Measurements from ENCODE around the gene MRNIP.

The MRNIP gene, protein sequence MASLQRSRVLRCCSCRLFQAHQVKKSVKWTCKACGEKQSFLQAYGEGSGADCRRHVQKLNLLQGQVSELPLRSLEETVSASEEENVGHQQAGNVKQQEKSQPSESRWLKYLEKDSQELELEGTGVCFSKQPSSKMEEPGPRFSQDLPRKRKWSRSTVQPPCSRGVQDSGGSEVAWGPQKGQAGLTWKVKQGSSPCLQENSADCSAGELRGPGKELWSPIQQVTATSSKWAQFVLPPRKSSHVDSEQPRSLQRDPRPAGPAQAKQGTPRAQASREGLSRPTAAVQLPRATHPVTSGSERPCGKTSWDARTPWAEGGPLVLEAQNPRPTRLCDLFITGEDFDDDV

DNA sequence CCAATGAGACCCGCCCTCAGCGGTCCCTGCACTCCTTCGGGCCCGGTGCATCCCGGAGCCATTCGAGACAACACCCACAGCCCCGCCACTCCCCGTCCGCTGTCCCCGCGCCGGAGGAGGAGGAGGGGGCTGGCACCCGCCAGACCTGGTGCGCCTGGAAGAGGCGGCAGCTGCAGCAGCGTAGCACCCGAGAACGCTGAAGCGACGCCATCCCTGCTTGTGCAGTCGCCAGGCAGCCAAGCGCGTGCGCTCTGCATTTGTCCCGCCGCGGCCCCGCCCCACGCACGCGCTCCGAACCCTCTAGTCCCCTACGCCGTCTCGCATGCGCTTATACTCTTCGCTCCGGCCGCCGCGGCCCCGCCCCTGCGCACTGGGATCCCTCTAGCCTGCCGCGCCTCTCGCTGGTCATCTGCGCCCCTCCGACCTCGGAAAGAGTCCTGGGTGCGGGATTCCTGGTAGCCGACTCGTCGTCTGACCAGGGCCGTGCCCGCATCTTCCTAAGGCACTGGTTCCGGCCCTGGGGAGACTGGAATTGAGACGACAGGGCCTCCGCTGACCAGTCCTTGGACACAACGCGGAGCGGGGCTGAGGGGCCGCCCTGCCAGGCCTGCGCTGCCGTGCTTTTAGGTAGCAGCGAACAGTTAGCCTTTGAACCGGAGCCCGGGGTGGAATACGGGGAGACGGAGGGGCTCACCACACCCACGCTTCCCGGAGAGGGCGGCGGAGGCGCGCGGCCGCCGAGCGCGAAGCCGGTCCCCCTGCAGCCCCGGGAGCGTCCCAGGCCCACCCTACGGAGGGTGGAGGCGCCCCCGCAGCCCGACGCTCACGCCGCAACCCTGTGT is at the start of gene MRNIP:
Gene MRNIP (minus strand): TSS at position 232 of the 842 bp plus-strand sequence. CDS start 21 bp downstream, at position 211.
- DNase-seq, result peak; percentile 89

DNA sequence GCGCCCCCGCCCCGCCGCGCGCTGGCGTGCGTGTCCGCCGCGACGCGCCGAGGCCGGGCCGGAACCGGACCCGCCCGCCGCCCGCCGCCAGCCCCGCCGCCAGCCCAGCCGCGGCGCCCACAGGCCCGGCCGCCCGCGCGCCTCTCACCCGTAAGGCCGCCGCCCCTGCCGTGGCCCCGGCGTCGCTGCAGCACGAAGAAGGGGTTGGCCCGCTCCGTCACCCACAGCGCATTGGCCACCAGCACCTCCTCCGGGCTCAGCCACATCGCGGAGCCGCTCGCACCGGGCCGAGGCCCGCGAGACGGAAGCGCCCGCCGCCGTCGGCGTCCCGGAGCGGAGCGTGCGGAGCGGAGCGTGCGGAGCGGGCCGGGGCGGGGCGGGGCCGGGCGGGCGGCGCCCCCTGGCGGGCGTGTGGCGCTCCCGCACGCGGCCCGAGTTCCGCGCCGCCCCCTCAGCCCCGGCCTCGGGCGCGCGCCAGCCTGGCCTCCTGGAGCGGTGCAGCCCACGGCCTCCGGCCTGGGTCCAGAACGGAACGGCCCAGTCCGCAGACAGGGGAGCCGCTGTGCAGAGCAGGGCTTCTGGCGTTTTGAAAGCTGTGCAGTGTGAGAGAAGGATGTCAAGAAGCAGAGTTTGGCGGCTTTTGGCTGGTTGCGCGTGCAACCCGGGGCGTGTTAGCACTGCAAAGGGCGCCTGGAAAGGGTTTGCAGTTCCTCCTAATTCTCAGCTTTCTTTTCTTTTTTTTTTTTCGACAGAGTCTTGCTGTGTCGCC is 49.1 kb upstream of the MRNIP start, which contains the start of gene TBC1D9B:
Gene TBC1D9B (minus strand): TSS at position 342 of the 769 bp plus-strand sequence. CDS start 76 bp downstream, at position 266.
- peak; percentile 48 for DNase-seq

DNA sequence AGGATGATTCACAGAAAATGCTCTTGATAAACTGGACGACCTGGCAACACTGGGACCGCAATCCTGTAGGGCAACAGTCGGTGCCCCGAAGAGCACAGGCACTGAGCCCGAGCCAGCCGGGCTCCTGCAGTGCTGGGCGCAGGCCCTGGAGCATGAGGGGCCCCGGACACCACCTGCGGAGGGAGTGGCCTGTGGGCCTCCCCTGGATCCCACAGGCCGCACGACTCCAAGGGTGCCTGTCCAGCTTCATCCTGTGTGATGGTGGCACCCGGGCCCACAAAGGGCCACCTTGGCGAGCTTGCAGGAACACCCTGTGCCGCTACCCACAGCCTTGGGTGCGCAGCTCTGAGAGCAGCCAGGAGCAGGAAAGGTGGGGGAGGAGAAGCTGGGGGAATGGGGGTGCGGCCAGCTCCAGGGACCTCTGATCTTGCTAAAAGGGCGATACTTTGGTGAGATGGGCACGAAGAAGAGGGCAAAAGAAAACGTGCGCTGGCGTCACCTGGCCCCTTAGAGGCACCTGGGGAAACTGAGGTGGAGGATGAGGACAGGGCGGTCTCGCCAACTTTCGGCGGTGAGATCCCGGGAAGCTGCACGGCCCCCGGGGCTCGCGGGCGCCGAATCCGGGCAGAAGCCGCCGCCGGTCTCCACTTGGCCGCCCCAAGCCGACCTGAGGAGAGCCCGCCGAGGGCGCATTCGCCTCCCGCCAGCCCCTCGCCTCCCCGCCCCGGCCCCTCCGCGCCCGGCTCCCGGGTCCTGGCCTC is 48.4 kb upstream of the MRNIP start:
- peak; percentile 16 for DNase-seq

DNA sequence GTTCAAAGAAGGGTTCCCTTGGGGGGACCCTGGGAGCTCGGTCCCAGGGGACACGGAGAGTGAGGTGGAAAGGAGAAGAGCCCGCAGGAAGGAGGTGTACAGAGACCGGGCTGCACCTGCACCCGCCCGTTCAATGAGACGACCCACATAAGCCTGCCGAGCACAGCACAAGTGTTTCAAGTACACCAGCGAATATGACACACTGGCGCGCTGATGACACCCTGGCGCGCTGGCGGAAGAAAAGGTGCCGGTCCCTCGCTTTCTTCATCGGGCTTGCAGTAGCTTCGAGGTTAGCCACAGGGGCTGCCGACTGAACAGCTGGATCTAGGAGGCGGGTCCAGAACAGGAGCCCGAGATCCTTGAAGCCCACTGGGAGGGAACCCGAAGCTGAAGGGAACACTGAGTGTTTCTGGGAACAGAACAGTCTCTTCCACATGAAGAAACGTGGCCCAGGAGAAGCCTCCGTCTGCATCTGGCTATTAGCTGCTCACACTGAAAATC is 47.7 kb upstream of the MRNIP start:
- DNase-seq, result no peak

DNA sequence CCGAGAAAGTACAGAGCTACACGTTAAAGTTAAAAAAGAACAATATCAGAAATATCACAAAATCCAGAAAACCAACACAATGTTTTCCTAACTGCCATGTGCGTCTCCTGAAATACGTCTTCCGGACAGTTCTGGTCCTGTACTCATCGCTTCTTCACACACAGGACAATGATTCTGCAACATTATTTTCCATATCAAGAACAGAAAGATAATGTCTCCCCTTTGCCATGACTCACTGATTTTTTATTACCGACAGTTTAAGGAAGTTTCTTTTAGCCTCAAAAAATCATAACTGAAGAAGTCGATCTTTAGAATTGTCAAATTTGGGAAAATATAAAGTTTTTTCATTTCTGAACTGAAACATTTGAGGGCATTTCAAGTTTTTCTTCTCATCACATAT is 46.5 kb upstream of the MRNIP start:
- no peak for DNase-seq

DNA sequence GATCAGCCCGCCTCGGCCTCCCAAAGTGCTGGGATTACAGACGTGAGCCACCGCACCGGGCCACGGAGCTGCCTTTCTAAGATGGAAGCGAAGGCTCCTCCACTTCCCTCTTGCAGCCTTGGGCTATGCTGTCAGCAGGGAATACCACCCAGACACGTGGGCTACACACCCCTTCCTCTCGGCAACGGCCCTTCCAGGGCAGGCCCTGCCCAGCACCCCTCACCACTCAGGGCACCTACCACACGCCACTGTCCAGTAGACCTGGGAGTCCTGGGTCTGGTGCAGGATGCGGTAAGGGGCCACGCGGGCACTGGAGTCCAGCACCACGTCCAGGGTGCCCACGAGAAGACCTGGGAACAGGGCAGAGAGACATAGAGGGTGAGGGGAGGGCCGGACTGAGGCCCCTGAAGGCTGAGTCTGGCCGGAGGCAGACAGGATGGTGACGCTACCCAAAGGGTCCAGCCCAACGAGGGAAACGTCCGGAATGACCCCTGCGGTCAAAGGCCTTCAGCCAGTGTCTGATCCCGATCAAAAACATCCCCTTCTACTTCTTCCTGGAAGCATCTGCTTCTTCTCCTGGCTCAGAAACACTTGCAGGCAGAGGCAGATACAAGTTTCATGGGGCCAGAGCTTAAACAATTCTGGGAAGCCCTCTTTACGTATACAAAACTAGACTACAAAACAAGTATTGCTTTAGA is 46.0 kb upstream of the MRNIP start:
- DNase-seq, result no peak

DNA sequence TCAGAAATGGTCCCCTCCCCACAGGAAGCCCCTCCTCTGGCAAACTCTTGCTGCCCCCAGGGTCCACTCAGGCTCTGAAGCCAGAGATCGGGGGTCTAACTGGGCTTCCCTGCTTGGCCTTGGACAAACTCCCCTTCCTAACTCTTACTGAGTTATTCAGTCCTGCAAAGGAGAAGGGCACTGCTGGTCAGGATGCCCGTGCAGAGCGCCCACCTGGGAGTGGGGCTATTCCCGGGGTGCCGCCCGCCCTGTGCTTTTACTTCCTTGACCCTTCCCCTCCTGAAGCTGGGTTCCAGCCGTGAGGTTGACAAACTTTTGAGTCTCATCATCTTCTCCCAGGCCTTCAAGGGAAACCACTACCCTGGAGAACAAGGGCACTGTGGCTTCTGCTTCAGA is 44.1 kb upstream of the MRNIP start:
- DNase-seq, result no peak

DNA sequence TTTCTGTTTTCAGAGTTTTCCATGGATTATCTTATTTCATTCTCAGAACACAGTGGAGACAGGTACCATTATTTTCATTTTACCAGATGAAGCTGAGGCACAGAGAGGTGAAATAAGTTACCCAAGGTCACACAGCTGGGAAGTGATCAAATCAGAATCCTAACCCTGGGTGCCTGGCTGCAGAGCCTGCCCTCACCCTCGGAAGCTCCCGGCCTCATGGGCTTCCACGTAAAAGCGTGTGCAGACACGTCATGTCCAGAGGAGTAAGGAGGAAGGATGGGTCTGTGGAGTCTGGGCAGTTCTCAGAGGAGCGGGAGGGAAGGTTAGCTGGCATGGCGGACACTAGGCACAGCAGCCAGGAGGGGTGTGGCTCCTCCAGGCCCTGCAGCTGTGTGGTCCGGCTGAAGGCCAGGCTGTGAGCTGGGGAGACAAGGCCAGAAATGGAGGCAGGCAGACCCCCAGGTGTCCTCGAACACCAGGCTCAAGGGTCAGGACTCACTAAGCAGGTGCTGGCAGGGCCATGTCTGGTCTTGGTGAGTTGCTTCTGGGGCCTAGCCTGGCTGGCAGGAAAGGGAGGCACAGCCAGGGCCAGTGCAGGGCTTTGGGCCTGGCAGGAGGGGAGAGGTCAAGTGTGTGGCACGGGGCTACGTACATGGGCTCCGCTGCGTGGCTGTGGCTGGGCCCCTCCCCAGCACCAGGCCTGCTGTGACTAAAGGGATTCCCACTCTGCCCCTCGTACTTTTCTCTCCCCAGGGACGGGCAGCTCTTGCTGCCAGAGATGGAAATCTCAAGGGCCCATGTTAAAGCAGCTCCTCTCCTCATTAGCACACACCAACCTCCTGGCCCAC is 43.5 kb upstream of the MRNIP start:
- DNase-seq, result no peak

DNA sequence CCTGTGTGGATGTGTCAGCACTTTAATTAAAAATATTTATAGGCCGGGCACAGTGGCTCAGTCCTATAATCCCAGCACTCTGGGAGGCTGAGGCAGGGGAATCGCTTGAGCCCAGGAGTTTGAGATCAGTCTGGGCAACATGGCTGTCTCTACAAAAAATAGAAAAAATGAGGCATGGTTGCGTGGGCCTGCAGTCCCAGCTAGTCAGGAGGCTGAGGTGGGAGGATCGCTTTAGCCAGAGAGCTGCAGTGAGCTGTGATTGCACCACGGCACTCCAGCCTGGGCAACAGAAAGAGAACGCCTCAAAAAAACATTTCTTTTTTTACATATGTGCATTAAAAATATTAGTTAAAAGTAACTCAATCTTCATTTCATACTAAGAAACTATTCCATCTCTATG is 42.8 kb upstream of the MRNIP start:
- no peak for DNase-seq

DNA sequence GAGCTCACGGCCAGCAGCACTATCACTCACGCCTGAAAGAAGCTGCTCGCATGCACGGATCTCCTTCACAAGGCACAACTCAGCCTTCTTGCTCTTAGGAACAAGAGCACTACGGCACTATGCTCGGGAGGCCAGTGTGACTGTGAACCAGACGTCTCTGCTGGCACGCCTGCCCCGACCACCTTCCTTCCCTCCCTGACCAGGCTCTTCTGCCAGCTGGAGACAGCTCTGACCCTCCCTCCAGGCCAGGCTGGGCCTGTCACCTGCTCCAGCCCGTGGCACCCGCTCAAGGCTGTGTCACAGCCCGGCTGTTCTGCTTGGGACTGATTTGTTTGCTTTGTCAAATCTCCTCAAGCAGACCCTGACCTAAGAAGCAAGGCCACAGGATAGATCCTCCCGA is 42.1 kb upstream of the MRNIP start:
- no peak for DNase-seq

DNA sequence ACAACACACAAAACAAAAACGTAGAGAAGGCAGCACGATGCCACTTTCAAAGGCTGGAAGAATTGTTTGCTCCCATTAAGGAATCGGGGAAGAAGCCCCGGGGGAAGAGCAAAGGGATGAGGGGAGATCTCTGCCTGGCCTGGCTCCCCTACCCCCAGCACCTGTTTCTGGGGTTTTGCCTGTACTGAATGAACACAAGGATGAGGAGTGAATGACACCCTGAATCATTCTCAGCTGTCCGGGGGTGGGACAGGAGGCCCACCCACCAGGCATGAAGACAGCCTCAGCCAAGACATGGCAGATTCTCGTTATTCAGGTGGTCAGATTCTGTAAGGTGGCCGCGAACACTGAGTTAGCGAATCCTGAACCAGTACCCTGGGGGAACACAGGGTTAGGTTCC is 41.6 kb upstream of the MRNIP start:
- DNase-seq, result no peak

DNA sequence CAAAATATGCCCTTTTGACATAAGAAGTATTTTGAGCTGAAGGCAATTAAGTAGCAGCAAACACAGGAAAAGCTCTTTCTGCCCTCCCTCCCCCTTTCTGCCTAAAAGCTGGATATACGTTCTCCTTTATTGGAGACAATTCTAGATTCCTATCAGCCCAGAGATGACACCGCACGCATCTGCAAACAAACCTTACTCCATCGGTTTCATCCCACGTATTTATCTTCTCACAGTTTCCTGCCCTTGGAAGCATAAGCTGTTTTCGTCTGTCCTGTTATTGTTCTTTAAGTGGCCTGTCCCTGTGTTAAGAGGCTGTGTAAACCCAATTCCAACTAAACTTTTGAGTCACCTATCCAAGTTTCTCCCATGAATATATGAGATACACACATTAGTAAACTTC is 37.2 kb upstream of the MRNIP start:
- DNase-seq, result no peak

DNA sequence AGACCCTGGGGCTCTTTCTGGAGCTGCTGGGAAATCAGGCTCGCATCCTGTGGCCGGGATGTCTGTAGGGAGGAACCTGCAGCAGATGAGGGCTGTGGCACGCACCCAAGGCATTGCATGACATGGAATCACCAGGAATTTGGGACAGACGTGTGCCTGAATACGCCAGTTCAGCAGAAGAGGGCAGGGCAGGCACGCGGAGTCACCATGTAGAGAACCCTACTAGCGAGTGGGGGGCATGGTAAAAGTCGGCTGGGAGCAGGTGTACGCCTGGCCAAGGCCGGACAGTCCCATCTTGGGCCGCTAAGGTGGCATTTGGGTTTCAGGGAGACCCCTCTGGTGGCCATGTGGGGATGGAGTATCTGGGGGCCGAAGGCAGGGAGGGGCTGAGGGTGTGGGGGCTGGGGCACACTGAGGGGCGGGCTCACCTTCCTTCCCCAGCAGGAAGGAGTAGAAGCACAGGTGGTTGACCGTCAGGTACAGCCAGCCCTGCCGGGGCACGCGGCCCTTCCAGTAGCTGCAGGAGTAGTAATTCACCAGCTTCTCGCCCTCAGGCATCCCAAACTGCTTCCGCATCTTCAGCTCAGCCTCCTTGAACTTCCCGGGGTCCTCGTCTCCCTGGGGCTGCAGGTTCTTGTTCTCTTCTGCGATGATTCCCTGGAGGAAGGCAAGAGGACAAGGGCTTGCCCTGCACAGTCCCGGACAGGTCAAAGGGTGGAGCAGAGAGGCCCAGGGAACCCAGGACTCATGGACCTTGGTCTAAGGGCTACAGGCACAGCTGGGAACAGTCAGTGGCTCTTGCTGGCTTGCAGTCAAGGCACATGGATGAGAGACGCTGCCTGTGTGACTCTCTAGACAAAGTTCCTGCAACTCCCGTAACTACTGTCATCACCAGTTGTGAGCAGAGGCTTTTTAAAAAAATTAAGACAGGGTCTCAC is 35.6 kb upstream of the MRNIP start:
- no peak for DNase-seq

DNA sequence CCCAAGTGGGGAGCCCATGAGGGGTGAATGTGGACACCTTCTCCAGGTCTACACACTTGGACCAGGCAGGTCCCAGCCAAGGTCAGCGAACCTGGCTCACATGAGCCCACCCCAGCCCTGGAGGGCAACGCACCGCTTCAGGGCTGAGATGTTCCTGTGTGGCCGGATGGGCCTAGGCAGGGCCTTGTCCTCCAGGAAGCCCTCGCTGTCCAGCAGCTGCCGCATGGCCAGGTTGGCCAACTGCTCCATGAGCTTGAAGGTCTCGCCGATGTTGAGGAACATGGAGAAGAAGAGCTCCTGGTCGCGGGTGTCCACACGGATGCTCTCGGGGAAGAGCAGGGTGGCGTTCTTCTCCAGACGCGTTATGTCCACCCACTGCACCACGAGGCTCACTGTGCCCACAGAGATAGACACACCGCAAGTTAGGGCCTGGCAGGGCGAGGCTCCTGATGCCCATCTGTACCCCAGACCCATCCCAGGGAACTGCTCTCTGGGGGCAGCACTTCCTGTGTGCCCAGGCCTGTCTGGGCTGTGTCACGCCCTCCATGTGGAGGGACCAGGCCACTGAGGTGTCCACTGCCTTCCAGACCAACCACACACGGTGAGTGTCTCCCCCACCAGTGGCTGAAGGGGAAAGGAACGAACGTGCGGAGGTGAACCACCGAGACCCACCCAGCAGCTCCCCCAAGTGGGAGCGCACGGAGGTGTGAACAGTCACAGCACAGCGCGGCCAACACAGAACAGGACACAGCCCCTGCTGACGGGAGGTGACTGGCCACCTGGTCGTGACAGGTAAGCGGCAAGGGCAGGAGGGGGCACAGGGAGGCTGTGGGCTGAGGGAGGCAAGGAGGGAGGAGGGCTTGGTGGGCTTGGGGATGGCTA is 34.7 kb upstream of the MRNIP start:
- no peak for DNase-seq

DNA sequence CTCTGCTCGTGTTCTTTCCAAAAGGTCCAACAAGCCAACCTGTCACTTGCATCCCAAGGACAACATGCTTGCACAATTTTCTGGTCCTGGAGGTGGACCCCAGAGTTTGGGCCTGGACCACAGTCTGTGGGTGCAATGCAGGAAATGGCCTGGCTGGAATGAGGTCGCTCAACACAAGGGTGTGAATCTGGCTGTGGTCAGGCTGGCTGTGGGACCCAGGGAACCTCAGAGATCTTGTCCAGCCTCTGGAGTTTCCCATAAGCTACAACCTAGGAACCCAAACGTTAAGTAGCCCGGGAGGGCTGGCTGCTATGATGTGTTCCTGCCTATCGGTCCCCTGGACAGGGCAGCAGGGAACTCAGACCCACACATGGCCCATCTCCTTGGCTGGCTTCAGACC is 33.6 kb upstream of the MRNIP start:
- no peak for DNase-seq

DNA sequence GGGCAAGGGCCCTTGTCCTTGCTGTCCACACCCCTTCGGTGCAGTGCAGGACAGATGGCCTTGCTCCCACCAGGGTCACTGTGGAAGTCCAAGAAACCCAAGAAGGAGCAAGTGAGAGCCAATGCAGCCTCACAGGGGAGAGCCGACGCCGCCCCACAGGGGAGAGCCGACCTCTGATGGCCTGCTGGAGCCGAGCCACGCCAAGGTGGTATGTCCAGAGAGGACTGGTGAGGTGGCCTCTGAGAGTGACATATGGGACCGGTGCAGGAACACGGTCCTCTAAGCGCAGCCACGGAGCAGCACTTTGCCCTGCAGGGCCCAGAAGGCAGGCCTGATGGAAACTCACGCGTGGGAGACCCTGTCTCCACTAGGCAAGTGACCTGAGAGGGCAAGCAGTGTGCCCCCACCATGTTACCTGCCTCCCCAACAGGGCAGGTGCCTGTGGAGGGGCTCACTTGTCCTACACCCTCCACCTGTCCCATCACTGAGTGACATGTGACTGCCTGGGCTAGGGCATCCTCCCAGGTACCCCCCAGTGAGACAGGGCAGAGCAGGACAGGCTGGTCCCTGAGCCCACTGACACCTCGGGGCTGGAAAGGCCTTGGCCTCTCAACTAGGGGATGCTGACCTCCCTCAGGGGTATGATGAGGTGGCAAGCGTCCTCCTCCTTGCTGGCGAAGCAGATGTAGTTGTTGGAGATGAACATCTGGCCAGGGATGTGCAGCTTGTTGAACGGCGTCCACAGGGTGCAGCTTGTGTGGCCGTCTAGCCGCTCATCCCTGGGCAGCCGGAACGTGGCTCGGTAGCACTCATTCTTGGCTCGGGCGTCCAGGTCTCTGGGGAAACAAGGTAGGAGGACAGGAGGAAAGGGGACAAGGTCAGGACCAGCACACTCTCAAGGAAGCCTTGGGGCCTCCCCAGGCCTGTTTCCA is 32.4 kb upstream of the MRNIP start:
- DNase-seq, result no peak

DNA sequence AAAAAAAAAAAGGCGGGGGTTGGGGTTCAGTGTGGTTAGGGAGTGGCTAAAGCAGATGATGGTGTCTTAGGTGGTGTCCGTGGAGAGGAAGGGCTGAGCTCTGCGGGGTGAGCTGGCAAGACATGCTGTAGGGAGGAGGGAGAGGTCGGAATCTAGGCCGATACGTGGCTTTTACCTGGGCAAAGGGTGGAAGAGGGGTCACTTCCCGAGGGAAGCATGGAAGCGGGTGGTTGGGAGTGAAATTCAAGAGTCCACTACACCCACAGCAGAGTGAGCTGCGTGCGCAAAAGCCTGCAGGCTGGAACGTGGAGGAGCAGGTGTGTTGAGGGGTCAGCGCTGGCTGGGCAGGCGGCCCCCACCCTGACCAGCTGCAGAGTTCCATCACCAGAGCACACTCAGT is 31.3 kb upstream of the MRNIP start:
- DNase-seq, result no peak

Measured in stimulated activated CD4-positive, alpha-beta T cell treated with anti-CD3 and anti-CD28 coated beads, Interleukin-1b, Interleukin-23, amount 100 ng/mL, for 48 hours (primary cell).